Activated B cell treated with CpG ODN at 0.5 μM for 24 hours (primary cell): Measurements from ENCODE around the gene GLTPD2. TPM values are rescaled to one million over a fixed set of nuclear protein-coding genes. Genes with fewer than 3 reads are reported as not detected.

ENCODE experiments used
- ATAC-seq: fragments of 200-7000 bp; cut with Tn5 transposase; one replicate; pipeline ENCODE4 v1.10.0; 2021; ENCODE audit warnings: low read depth, mild to moderate bottlenecking, moderate library complexity
- CTCF ChIA-PET: fragments of 350-600 bp; sonication (Branson Sonifier 250); formaldehyde crosslinking; loops from one replicate; lab custom pipeline; 2021; ENCODE audit warnings: antibody characterized with exemption; lab: Charles Lee
- POLR2A ChIA-PET: fragments of 350-600 bp; sonication (Branson Sonifier 250); formaldehyde crosslinking; loops from one replicate; lab custom pipeline; 2021; ENCODE audit warnings: antibody characterized with exemption; lab: Charles Lee
- DNase-seq: peaks from one replicate; pipeline ENCODE4 v3.0.0; 2022
- H3K27ac Mint-ChIP-seq: one replicate; pipeline ENCODE4 v1.8.0; 2020; ENCODE audit warnings: mixed read lengths
- H3K27me3 Mint-ChIP-seq: one replicate; pipeline ENCODE4 v1.8.0; 2021; ENCODE audit warnings: mixed read lengths
- H3K36me3 Mint-ChIP-seq: one replicate; pipeline ENCODE4 v1.8.0; 2021; ENCODE audit warnings: low read depth, mixed read lengths
- H3K4me1 Mint-ChIP-seq: one replicate; pipeline ENCODE4 v1.8.0; 2021; ENCODE audit warnings: mixed read lengths
- H3K4me3 Mint-ChIP-seq: one replicate; pipeline ENCODE4 v1.8.0; 2020; ENCODE audit warnings: mild to moderate bottlenecking, mixed read lengths
- H3K9me3 Mint-ChIP-seq: one replicate; pipeline ENCODE4 v1.8.0; 2020; ENCODE audit warnings: mixed read lengths
- intact Hi-C: fragments of 100-400 bp; cut with micrococcal nuclease; formaldehyde crosslinking; loops from one replicate; pipeline ENCODE4 v1.15.1; 2024
- total RNA-seq: library from RNA; stranded (reverse); gene quantifications from 2 replicates; pipeline ENCODE4 v1.2.3, GENCODE V29; 2022
- TF ChIP-seq, protein P1 (sequence below): fragments of 200-600 bp; IDR thresholded peaks from one replicate; pipeline ENCODE4 v1.8.0; 2022; ENCODE audit warnings: antibody characterized with exemption, mild to moderate bottlenecking

GLTPD2 gene
- total RNA-seq, 1 donor from 2014 or later = not detected

- ChIA-PET CTCF (interaction anchor here (1.2 kb wide), 1 partner anchor 28 kb away, joined by 3 read pairs; no protein-coding TSS in a partner anchor), POLR2A (interaction anchor here (0.5 to 1.9 kb wide), 7 partner anchors 13 to 101 kb away, joined by 3 to 7 read pairs (median 3); partner anchors contain the start of genes PLD2 and PSMB6)
- H3K4me3 Mint-ChIP-seq = peak within 1 kb of the TSS; percentile 94
- ATAC-seq = peak; percentile 95
- H3K27ac Mint-ChIP-seq = peak within 1 kb of the TSS; percentile 96
- peaks cover 33% of the 10 kb centered on the region for H3K4me1 Mint-ChIP-seq
- intact Hi-C loops = loop anchor here (1.0 kb wide), 5 partner anchors 37 to 690 kb away; partner anchors contain the start of genes ARRB2, CYB5D2, MED11 and PSMB6
- TF ChIP-seq, protein P1, sequence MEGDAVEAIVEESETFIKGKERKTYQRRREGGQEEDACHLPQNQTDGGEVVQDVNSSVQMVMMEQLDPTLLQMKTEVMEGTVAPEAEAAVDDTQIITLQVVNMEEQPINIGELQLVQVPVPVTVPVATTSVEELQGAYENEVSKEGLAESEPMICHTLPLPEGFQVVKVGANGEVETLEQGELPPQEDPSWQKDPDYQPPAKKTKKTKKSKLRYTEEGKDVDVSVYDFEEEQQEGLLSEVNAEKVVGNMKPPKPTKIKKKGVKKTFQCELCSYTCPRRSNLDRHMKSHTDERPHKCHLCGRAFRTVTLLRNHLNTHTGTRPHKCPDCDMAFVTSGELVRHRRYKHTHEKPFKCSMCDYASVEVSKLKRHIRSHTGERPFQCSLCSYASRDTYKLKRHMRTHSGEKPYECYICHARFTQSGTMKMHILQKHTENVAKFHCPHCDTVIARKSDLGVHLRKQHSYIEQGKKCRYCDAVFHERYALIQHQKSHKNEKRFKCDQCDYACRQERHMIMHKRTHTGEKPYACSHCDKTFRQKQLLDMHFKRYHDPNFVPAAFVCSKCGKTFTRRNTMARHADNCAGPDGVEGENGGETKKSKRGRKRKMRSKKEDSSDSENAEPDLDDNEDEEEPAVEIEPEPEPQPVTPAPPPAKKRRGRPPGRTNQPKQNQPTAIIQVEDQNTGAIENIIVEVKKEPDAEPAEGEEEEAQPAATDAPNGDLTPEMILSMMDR = no peak
- no peaks in the 10 kb centered on the region for H3K27me3 Mint-ChIP-seq
- peaks cover 13% of the 10 kb centered on the region for H3K36me3 Mint-ChIP-seq
- DNase-seq = peak; percentile 88
- no peaks in the 10 kb centered on the region for H3K9me3 Mint-ChIP-seq
These were observed 44.6 kb downstream of the GLTPD2 start, which contains the start of gene MINK1 for GRCh38 chr17:4833178-4833940. Gene MINK1 (plus strand): TSS chr17:4833340. CDS start chr17:4833584, 244 bp downstream.

DNA sequence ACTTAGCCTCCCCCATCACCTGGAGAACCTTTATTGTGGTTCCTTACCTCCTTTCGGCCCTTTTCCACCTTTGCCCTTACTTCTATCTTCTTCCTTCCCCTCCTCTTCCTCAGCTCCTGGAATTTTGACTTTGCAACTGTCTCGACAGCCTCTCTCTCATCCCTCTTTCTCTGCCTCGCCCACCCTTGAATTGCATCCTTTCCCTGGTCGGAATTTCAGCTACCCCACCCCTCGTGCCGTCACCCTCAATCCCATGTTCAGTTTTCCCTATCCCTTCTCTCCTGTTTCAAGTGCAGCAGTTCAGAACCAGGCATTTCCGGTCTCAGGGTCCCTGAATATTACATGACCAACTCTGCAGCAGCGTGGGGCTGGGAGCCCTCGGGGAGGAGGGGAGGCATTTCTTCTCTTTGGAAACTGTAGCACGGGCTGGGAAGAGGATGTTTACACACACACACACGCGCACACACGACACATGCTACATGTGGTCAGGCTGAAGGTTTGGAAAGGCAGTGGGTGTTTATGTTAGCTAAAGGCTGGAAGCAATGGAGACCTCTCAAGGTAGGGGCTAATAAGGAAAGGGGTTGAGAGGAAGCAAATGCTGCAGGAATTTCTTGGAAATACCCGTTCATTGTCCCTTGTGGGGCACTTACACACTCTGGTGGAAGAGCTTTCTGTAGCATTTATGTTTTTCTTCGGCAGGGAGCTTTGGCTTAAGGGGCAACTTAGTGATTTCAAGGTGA lies 45.3 kb downstream of the GLTPD2 start:
- TF ChIP-seq, protein P1 = no peak
- Mint-ChIP-seq H3K27ac (peak overlapping the region; percentile 83), H3K4me1 (peaks cover 34% of the 10 kb centered on the region), H3K36me3 (peaks cover 13% of the 10 kb centered on the region), H3K27me3 (no peaks in the 10 kb centered on the region), H3K9me3 (no peaks in the 10 kb centered on the region), H3K4me3 (peak overlapping the region; percentile 91)
- ChIA-PET CTCF (no interaction called here), POLR2A (interaction anchor here (0.5 to 1.9 kb wide), 5 partner anchors 27 to 480 kb away, joined by 3 to 4 read pairs (median 3); partner anchors contain the start of genes PLD2 and PSMB6)
- intact Hi-C loops = loop anchor here (1.0 kb wide), 5 partner anchors 38 to 691 kb away; partner anchors contain the start of genes ARRB2, CYB5D2, MED11 and PSMB6
- ATAC-seq (no peak), DNase-seq (no peak)

DNA sequence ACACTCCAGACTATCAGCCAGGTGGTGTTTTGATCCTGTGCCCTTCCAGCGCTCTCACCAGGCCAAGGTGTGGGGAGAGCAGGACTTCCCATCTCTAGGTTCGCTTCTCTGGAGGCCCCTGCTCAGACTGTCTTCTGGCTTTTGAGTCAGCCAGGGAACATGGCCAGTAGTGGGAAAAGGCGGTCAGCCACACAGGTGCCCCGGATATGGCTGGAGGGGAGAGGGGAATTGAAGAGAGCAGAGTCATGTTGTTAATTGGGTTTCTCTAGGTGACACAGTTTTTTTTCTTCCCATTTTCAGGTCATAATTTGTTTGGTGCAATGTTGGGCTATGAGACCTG lies 45.9 kb downstream of the GLTPD2 start:
- Mint-ChIP-seq H3K27me3 (no peaks in the 10 kb centered on the region), H3K36me3 (peaks cover 15% of the 10 kb centered on the region), H3K4me3 (peak overlapping the region; percentile 91), H3K27ac (peak overlapping the region; percentile 83), H3K9me3 (no peaks in the 10 kb centered on the region), H3K4me1 (peaks cover 36% of the 10 kb centered on the region)
- ChIA-PET POLR2A (interaction anchor here (1.0 kb wide), 1 partner anchor 28 kb away, joined by 3 read pairs; the partner anchor contains the start of gene PLD2), CTCF (no interaction called here)
- no peak for ATAC-seq
- no peak for DNase-seq
- intact Hi-C loops = no loop called here
- TF ChIP-seq, protein P1 = no peak

DNA sequence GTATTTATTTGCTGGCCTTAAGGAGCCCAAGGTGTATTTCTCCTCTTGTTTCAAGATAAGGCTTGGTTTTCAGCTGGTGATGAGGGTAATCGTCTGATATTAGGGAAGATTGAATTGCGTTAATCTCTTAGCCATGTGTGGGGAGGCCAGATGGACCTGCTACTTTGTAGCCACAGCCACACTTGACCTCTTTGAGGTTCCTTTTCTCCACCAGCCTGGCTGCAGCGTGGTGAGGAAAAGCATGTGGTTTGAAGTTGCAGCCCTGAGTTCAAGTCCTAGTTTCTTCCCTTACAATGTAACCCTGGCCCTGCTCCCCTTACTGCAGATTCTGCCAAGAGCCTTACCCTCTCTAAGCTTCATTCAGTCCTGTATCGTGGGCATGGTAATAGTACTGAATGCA lies 47.5 kb downstream of the GLTPD2 start:
- ChIA-PET CTCF (no interaction called here), POLR2A (no interaction called here)
- TF ChIP-seq, protein P1 = no peak
- Mint-ChIP-seq H3K27me3 (no peaks in the 10 kb centered on the region), H3K4me3 (peak overlapping the region; percentile 15), H3K27ac (peak overlapping the region; percentile 6), H3K36me3 (peaks cover 15% of the 10 kb centered on the region), H3K4me1 (peaks cover 45% of the 10 kb centered on the region), H3K9me3 (no peaks in the 10 kb centered on the region)
- ATAC-seq (no peak), DNase-seq (no peak)
- intact Hi-C loops = no loop called here
